HL-60 (cell line): Measurements from ENCODE around the gene XXYLT1.

Source experiments
- CTCF ChIP-seq: IDR thresholded peaks from one replicate; pipeline ENCODE4 v1.5.1; 2011; ENCODE audit warnings: low read length, control low read depth, inconsistent platforms; ENCODE audit not compliant: insufficient read depth
- REST ChIP-seq: IDR thresholded peaks from 2 replicates; pipeline ENCODE4 v1.6.1; 2012; ENCODE audit warnings: low read depth; ENCODE audit not compliant: insufficient replicate concordance

GRCh38 chr3:195267096-195267495, 3.9 kb downstream of the XXYLT1 start:
- no peak for TF ChIP-seq CTCF
- no peak for TF ChIP-seq REST
